ENCODE data around the gene MME. TPM values are rescaled to one million over a fixed set of nuclear protein-coding genes. Genes with fewer than 3 reads are reported as not detected.

The MME gene
- total and polyA plus RNA-seq, 2 of the 8 experiments (the other 6 are each of a cell fraction or from before 2014, with no cell fraction given) = 5.0 to 39.6 TPM

GRCh38 chr3:155149494-155149893, 69.4 kb downstream of the MME start:
- H3K23ac ChIP-seq (ENCODE audit: insufficient read length) = no peak overlapping the region
- ChIA-PET POLR2A (ENCODE audit: partially characterized antibody) (no interaction called here), CTCF (ENCODE audit: partially characterized antibody) (no interaction called here)
- no peaks in the 10 kb centered on the region for H3K23me2 ChIP-seq (ENCODE audit: low read depth, low read length)
- H2AFZ ChIP-seq (ENCODE audit: low read length) = no peak overlapping the region
- H3K36me3 ChIP-seq (ENCODE audit: control insufficient read depth in 2 of 4, insufficient read depth in 4 of 4, low read length in 3 of 4) = peaks cover 0 to 5% (median 0%) of the 10 kb centered on the region in 4 experiments; a peak in 1 of 8 replicates
- no peaks in the 10 kb centered on the region for H3K4me1 ChIP-seq (replicated peaks in 1 of 4; ENCODE audit: control insufficient read depth in 3 of 4, insufficient read depth in 4 of 4, low read length in 3 of 4)
- H4K5ac ChIP-seq (ENCODE audit: insufficient read length, low read depth, low read length) = no peak overlapping the region
- no peak for DNase-seq (ENCODE audit: low read depth in 1 of 2, low spot score in 2 of 2)
- FAIRE-seq = no peak
- no peak overlapping the region for H3K56ac ChIP-seq (replicated peaks; ENCODE audit: insufficient read length, low read depth, low read length)
- no peak overlapping the region for H3K14ac ChIP-seq (ENCODE audit: insufficient read length)
- no peak overlapping the region for H2BK20ac ChIP-seq (ENCODE audit: low read length)
- H4K8ac ChIP-seq (ENCODE audit: extremely low read depth, insufficient read depth, low read length) = no peak overlapping the region
- H4K20me1 ChIP-seq (replicated peaks in 1 of 2; ENCODE audit: control insufficient read depth in 1 of 2, insufficient read depth in 2 of 2, low read length in 2 of 2) = no peaks in the 10 kb centered on the region
- H3K9me3 ChIP-seq (ENCODE audit: insufficient read depth in 2 of 2, low read depth in 1 of 2, low read length in 1 of 2) = no peaks in the 10 kb centered on the region
- TF ChIP-seq BCL11A (IDR thresholded peaks at IDR 0.05; ENCODE audit: low read depth in 2 of 2, low read length in 2 of 2) = no peak
- TF ChIP-seq SIRT6 (IDR thresholded peaks at IDR 0.05; ENCODE audit: low read length) = no peak
- TF ChIP-seq CREB1 (IDR thresholded peaks at IDR 0.05) = no peak
- TF ChIP-seq NRF1 (IDR thresholded peaks at IDR 0.05; ENCODE audit: low read depth, low read length) = no peak
- TF ChIP-seq RAD21 (IDR thresholded peaks at IDR 0.05 in 1 of 2, conservative IDR thresholded peaks at IDR 0.05 in 1 of 2; ENCODE audit: low read depth in 2 of 2, low read length in 2 of 2) = no peak
- no peak for TF ChIP-seq SP1 (IDR thresholded peaks at IDR 0.05; ENCODE audit: low read depth, low read length)
- TF ChIP-seq NANOG (IDR thresholded peaks at IDR 0.05; ENCODE audit: insufficient read depth, low read depth, low read length, poor library complexity, severe bottlenecking) = no peak
- no peak for TF ChIP-seq GTF2F1 (IDR thresholded peaks at IDR 0.05; ENCODE audit: borderline replicate concordance, low read depth, low read length)
- TF ChIP-seq SAP30 (IDR thresholded peaks at IDR 0.05; ENCODE audit: insufficient read depth, insufficient replicate concordance, low read length) = no peak
- H3K27ac ChIP-seq (ENCODE audit: low read depth, low read length) = no peak overlapping the region
- no peak overlapping the region for H3K9ac ChIP-seq (replicated peaks in 1 of 4; ENCODE audit: extremely low read depth in 1 of 4, low read depth in 3 of 4, low read length in 3 of 4)
- H2AK5ac ChIP-seq (ENCODE audit: low read depth, low read length) = no peak overlapping the region
- no peak overlapping the region for H2BK15ac ChIP-seq (ENCODE audit: low read length)
- no peak overlapping the region for H3K4me3 ChIP-seq (ENCODE audit: extremely low read depth in 1 of 4, insufficient read depth in 2 of 4, low read depth in 3 of 4, low read length in 4 of 4)
- 94% methylated on average over 3 of the region's 3 CpGs; no CpG with 5 or more reads in 1 of the 2 experiments for WGBS, 2 experiments (ENCODE audit: extremely low coverage in 1 of 2, insufficient coverage in 1 of 2, insufficient read length in 1 of 2, insufficient replicate concordance in 2 of 2, low coverage in 1 of 2, low lambda C conversion rate in 2 of 2, missing lambda C conversion rate in 1 of 2)
- H3K79me1 ChIP-seq (ENCODE audit: low read depth, low read length) = no peaks in the 10 kb centered on the region
- H2BK5ac ChIP-seq (ENCODE audit: low read depth, low read length) = no peak overlapping the region
- no peaks in the 10 kb centered on the region for H3K79me2 ChIP-seq (ENCODE audit: control insufficient read depth in 1 of 2, insufficient read depth in 2 of 2, low read length in 2 of 2)
- H3K4ac ChIP-seq (replicated peaks; ENCODE audit: insufficient read length, low read depth, low read length) = no peak overlapping the region
- no peak overlapping the region for H4K91ac ChIP-seq (replicated peaks; ENCODE audit: insufficient read length, low read length)
- H3K27me3 ChIP-seq (replicated peaks in 1 of 4; ENCODE audit: control insufficient read depth in 3 of 4, extremely low read depth in 1 of 4, insufficient read depth in 3 of 4, low read length in 3 of 4) = no peaks in the 10 kb centered on the region
- no peak overlapping the region for H2BK120ac ChIP-seq (replicated peaks; ENCODE audit: low read depth, low read length)
- H3K4me2 ChIP-seq (ENCODE audit: insufficient read depth in 1 of 2, low read depth in 2 of 2, low read length in 2 of 2) = no peak overlapping the region
- no peak overlapping the region for H2BK12ac ChIP-seq (ENCODE audit: low read depth, low read length)
- H3K18ac ChIP-seq (ENCODE audit: extremely low read depth, low read length) = no peak overlapping the region

All from H1 (cell line).